ENCODE results near the gene MKLN1. TPM values are rescaled to one million over a fixed set of nuclear protein-coding genes. Genes with fewer than 3 reads are reported as not detected.
A peak's percentile ranks its signal among the peaks of the same experiment; 100 is the strongest.

The MKLN1 gene
- total RNA-seq, 1 donor from 2014 or later: 60.4 TPM

GRCh38 chr7:131505636-131506557 is 178.2 kb downstream of the MKLN1 start:
- no peak for DNase-seq
- Histone ChIP-seq H3K27ac (no peak overlapping the region), H3K36me3 (peaks cover 48% of the 10 kb centered on the region), H3K4me3 (no peak overlapping the region), H3K9me3 (no peaks in the 10 kb centered on the region), H3K27me3 (ENCODE audit: low read depth) (no peaks in the 10 kb centered on the region), H3K4me1 (peaks cover 36% of the 10 kb centered on the region)
- intact Hi-C loops (cut with DNase I): loop anchor here (10.0 kb wide), 1 partner anchor 149 kb away; no protein-coding TSS in a partner anchor
- ATAC-seq: no peak
- TF ChIP-seq, protein P1, sequence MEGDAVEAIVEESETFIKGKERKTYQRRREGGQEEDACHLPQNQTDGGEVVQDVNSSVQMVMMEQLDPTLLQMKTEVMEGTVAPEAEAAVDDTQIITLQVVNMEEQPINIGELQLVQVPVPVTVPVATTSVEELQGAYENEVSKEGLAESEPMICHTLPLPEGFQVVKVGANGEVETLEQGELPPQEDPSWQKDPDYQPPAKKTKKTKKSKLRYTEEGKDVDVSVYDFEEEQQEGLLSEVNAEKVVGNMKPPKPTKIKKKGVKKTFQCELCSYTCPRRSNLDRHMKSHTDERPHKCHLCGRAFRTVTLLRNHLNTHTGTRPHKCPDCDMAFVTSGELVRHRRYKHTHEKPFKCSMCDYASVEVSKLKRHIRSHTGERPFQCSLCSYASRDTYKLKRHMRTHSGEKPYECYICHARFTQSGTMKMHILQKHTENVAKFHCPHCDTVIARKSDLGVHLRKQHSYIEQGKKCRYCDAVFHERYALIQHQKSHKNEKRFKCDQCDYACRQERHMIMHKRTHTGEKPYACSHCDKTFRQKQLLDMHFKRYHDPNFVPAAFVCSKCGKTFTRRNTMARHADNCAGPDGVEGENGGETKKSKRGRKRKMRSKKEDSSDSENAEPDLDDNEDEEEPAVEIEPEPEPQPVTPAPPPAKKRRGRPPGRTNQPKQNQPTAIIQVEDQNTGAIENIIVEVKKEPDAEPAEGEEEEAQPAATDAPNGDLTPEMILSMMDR (IDR thresholded peaks at IDR 0.05): no peak

DNA sequence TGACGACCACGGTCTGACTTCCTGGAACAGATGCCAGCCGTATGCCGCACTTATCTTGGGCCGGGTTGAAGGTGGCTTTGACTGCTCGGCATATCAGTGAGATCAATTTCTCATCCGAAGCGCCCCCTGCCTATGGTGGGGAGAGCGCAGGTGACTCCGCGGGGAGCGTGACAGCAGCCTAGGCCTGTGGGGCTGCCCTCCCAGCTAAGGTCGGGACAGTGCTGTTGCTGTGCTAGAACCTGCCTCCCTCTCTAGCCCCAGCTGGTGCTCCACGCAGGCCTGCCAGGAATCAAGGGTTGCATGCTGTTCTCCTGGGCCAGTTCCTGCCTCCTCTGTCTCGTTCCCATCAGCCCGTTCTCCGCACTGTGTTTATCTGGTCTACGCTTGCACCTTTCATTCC is 178.9 kb downstream of the MKLN1 start:
- ATAC-seq (no peak), DNase-seq (no peak)
- TF ChIP-seq, protein P1 (IDR thresholded peaks at IDR 0.05): no peak
- Histone ChIP-seq H3K4me3 (no peak overlapping the region), H3K27ac (no peak overlapping the region), H3K27me3 (ENCODE audit: low read depth) (no peaks in the 10 kb centered on the region), H3K9me3 (no peaks in the 10 kb centered on the region), H3K4me1 (peaks cover 36% of the 10 kb centered on the region), H3K36me3 (peaks cover 42% of the 10 kb centered on the region)
- intact Hi-C loops (cut with DNase I): loop anchor here (10.0 kb wide), 1 partner anchor 148 kb away; no protein-coding TSS in a partner anchor

- peak; percentile 84 for DNase-seq
- intact Hi-C loops (cut with DNase I): loop anchor here (10.0 kb wide), 1 partner anchor 147 kb away; no protein-coding TSS in a partner anchor
- H3K9me3 ChIP-seq: no peaks in the 10 kb centered on the region
- TF ChIP-seq, protein P1 (IDR thresholded peaks at IDR 0.05): peak; percentile 88
- peaks cover 28% of the 10 kb centered on the region for H3K4me1 ChIP-seq
- no peaks in the 10 kb centered on the region for H3K27me3 ChIP-seq (ENCODE audit: low read depth)
- H3K36me3 ChIP-seq: peaks cover 37% of the 10 kb centered on the region
- peak; percentile 83 to 86 for ATAC-seq
- no peak overlapping the region for H3K27ac ChIP-seq
- H3K4me3 ChIP-seq: no peak overlapping the region
Measured at GRCh38 chr7:131507592-131508331, 180.1 kb downstream of the MKLN1 start.

DNA sequence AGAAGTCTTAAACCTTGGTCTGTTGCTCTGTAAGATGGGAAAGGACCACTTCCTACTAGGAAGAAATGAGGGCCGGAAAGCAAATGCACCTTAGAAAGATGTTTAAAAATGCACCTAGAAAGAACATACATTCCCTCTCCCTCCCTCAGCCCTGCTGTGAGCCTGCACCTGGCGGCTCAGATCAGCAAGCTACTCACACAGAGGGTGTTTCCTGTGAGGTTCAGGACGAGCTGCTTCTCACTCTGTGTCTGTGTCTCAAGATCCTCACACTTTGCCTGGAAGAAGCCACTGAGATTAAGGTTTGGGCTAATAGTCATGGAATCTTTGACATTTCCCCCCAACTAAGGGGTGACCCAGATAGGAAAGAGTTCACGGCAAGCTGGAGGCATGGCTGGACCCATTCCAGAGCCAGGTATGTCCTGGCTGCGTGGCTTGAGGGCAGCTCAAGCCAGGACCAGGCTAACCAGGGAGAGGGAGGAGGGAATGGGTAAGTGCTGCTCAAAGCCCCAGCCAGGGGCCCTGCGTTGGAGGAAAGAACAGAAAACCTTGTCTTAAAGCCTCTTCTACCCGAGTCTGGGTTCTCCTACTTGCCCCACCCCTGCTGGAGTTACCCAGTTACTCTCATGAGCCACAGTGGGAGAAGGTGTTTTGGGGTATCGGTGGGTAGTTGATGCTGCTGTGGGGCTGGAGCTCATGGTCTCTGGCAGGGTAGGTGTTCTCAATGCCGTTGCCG is 181.2 kb downstream of the MKLN1 start:
- H3K4me1 ChIP-seq: peaks cover 28% of the 10 kb centered on the region
- H3K4me3 ChIP-seq: no peak overlapping the region
- peaks cover 30% of the 10 kb centered on the region for H3K36me3 ChIP-seq
- ATAC-seq: no peak
- H3K9me3 ChIP-seq: no peaks in the 10 kb centered on the region
- no peak overlapping the region for H3K27ac ChIP-seq
- TF ChIP-seq, protein P1 (IDR thresholded peaks at IDR 0.05): no peak
- intact Hi-C loops (cut with DNase I): loop anchor here (10.0 kb wide), 1 partner anchor 146 kb away; no protein-coding TSS in a partner anchor
- no peak for DNase-seq
- H3K27me3 ChIP-seq (ENCODE audit: low read depth): no peaks in the 10 kb centered on the region

DNA sequence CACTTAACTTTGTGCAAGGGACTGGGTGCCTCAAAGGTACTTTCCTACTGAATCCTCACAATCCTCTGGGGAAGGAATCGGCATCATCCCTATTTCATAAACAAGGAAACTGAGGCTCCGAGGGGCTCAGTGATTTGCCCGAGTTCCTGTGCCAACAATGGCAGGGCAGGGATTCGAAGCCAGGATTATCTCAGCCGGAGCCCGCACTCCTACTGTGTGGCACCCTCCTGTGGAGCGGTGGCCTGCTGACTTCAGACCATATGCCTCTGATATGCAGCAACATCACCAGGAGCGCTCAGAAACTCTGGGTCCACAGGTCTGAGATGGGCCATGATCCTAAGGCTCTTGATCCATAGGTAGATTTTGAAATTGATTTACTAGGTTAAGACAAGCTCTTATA is 182.1 kb downstream of the MKLN1 start:
- peaks cover 30% of the 10 kb centered on the region for H3K4me1 ChIP-seq
- no peak for ATAC-seq
- no peak overlapping the region for H3K27ac ChIP-seq
- intact Hi-C loops (cut with DNase I): loop anchor here (10.0 kb wide), 1 partner anchor 145 kb away; no protein-coding TSS in a partner anchor
- peaks cover 24% of the 10 kb centered on the region for H3K36me3 ChIP-seq
- no peaks in the 10 kb centered on the region for H3K9me3 ChIP-seq
- H3K4me3 ChIP-seq: no peak overlapping the region
- TF ChIP-seq, protein P1 (IDR thresholded peaks at IDR 0.05): no peak
- H3K27me3 ChIP-seq (ENCODE audit: low read depth): no peaks in the 10 kb centered on the region
- no peak for DNase-seq
